Epithelial cell of proximal tubule (primary cell): ENCODE results near the gene USP4. TPM values are rescaled to one million over a fixed set of nuclear protein-coding genes. Genes with fewer than 3 reads are reported as not detected.

Experiments used
- total RNA-seq: library from RNA; depleted of rRNA; stranded (reverse); fragments of >200 nt; gene quantifications from 2 replicates; pipeline ENCODE4 v1.2.3, GENCODE V29; 2015

USP4 gene
- total RNA-seq, 1 donor from 2014 or later: 8.7 TPM

Other genes with a start within 250 kb of the USP4 start
- 53.6 and 103 TPM in 2 replicates for gene QRICH1, start 246.0 kb downstream of the USP4 start, total RNA-seq
- gene QARS1, start 235.3 kb downstream of the USP4 start, total RNA-seq: 299 and 306 TPM in 2 replicates
- gene USP19, start 219.2 kb downstream of the USP4 start, total RNA-seq: 34.7 and 35.9 TPM in 2 replicates
- gene LAMB2, start 207.0 kb downstream of the USP4 start, total RNA-seq: 116 and 232 TPM in 2 replicates
- gene CCDC71, start 173.7 kb downstream of the USP4 start, total RNA-seq: 33.4 and 44.4 TPM in 2 replicates
- 8.0 and 16.5 TPM in 2 replicates for gene KLHDC8B, start 168.5 kb downstream of the USP4 start, total RNA-seq
- 0.51 and 0.92 TPM in 2 replicates for gene C3orf62, start 62.8 kb downstream of the USP4 start, total RNA-seq
- 339 and 557 TPM in 2 replicates for gene GPX1, start 18.3 kb upstream of the USP4 start, total RNA-seq
- 355 and 504 TPM in 2 replicates for gene RHOA, start 71.9 kb upstream of the USP4 start, total RNA-seq
- 16.9 and 21.7 TPM in 2 replicates for gene TCTA, start 72.4 kb upstream of the USP4 start, total RNA-seq
- gene AMT, start 82.4 kb upstream of the USP4 start, total RNA-seq: 2.3 and 2.5 TPM in 2 replicates
- 0.22 and 1.2 TPM in 2 replicates for gene NICN1, start 89.3 kb upstream of the USP4 start, total RNA-seq
- 43.6 and 77.2 TPM in 2 replicates for gene DAG1, start 130.2 kb upstream of the USP4 start, total RNA-seq
- under 0.01 and 0.46 TPM in 2 replicates for gene BSN, start 214.4 kb upstream of the USP4 start, total RNA-seq